UCSD-AML1 (cell line): ENCODE data around the gene SPATA20.

ENCODE experiments used
- DNase-seq: peaks from one replicate; lab custom pipeline; 2025; ENCODE audit not compliant: unreplicated experiment; lab: John Stamatoyannopoulos, UW

SPATA20 gene

GRCh38 chr17:50557630-50558029 is 10.7 kb downstream of the SPATA20 start:
- DNase-seq: no peak

GRCh38 chr17:50558091-50558490 is 11.1 kb downstream of the SPATA20 start:
- DNase-seq: no peak

- no peak for DNase-seq
These were observed 11.6 kb downstream of the SPATA20 start for GRCh38 chr17:50558581-50558940.

- DNase-seq: no peak
These were observed 12.1 kb downstream of the SPATA20 start for GRCh38 chr17:50558941-50559614.

GRCh38 chr17:50559674-50560184 is 12.8 kb downstream of the SPATA20 start:
- no peak for DNase-seq

- DNase-seq: peak; percentile 87
These were observed 13.3 kb downstream of the SPATA20 start, which contains the start of gene CACNA1G for GRCh38 chr17:50560185-50560824. TSS of gene CACNA1G (plus strand) at chr17:50560715. CDS start at chr17:50561460, 745 bp downstream.

GRCh38 chr17:50560931-50561745 is 14.2 kb downstream of the SPATA20 start:
- no peak for DNase-seq

- DNase-seq: no peak
These were observed 14.8 kb downstream of the SPATA20 start for GRCh38 chr17:50561746-50562141.

- DNase-seq: no peak
These were observed 15.5 kb downstream of the SPATA20 start for GRCh38 chr17:50562242-50563091.

GRCh38 chr17:50563092-50563511 is 16.1 kb downstream of the SPATA20 start:
- no peak for DNase-seq

- DNase-seq: peak; percentile 39
These were observed 17.9 kb downstream of the SPATA20 start for GRCh38 chr17:50564916-50565315.

GRCh38 chr17:50565402-50566350 is 18.7 kb downstream of the SPATA20 start:
- DNase-seq: no peak

GRCh38 chr17:50566886-50567285 is 19.9 kb downstream of the SPATA20 start:
- DNase-seq: no peak

GRCh38 chr17:50568659-50569058 is 21.7 kb downstream of the SPATA20 start:
- no peak for DNase-seq

- no peak for DNase-seq
These were observed 22.6 kb downstream of the SPATA20 start for GRCh38 chr17:50569592-50569991.

- no peak for DNase-seq
These were observed 23.1 kb downstream of the SPATA20 start for GRCh38 chr17:50570032-50570431.

- no peak for DNase-seq
These were observed 23.6 kb downstream of the SPATA20 start for GRCh38 chr17:50570528-50570927.

- no peak for DNase-seq
These were observed 24.7 kb downstream of the SPATA20 start for GRCh38 chr17:50571681-50572080.

- no peak for DNase-seq
These were observed 25.6 kb downstream of the SPATA20 start for GRCh38 chr17:50572541-50572940.
